Neural progenitor cell (in vitro differentiated cells): ENCODE results near the gene ULK4.

Experiments used
- EZH2 ChIP-seq: fragments of 200-600 bp; sonication (generic); IDR thresholded peaks from 2 replicates; pipeline ENCODE4 v1.6.1; 2017; ENCODE audit warnings: antibody characterized with exemption, mild to moderate bottlenecking, moderate library complexity
- EZH2phosphoT487 ChIP-seq: fragments of 200-600 bp; sonication (generic); IDR thresholded peaks from 2 replicates; pipeline ENCODE4 v1.6.1; 2017; ENCODE audit warnings: antibody characterized with exemption
- TF ChIP-seq, protein P1 (sequence below): fragments of 200-600 bp; sonication (generic); IDR thresholded peaks from 2 replicates; pipeline ENCODE4 v1.5.1; 2017; ENCODE audit warnings: antibody characterized with exemption, mild to moderate bottlenecking

DNA sequence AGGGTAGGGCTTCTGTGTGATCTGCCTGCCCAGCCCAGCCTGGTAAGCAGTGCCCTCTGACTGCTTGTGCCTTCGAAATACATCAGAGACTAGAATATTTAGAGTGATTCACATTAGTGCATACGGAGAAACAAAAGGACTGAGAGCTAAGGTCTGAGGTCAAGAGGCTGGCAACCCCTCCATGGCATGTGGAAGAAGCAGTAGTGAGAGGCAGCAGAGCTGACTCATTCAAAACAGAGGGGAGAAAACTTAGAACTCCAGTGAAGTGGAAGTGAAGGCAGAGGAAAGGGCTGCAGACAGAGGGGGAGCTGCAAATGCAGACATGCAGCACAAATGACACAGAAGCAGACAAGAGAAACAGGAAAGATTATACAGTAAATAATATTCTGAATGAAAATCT, 61.6 kb downstream of the ULK4 start:
- TF ChIP-seq, protein P1, sequence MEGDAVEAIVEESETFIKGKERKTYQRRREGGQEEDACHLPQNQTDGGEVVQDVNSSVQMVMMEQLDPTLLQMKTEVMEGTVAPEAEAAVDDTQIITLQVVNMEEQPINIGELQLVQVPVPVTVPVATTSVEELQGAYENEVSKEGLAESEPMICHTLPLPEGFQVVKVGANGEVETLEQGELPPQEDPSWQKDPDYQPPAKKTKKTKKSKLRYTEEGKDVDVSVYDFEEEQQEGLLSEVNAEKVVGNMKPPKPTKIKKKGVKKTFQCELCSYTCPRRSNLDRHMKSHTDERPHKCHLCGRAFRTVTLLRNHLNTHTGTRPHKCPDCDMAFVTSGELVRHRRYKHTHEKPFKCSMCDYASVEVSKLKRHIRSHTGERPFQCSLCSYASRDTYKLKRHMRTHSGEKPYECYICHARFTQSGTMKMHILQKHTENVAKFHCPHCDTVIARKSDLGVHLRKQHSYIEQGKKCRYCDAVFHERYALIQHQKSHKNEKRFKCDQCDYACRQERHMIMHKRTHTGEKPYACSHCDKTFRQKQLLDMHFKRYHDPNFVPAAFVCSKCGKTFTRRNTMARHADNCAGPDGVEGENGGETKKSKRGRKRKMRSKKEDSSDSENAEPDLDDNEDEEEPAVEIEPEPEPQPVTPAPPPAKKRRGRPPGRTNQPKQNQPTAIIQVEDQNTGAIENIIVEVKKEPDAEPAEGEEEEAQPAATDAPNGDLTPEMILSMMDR, result no peak
- TF ChIP-seq EZH2 (no peak), EZH2phosphoT487 (no peak)
